GM21619 (cell line): ENCODE measurements around the gene SPINT1.

ENCODE experiments used
- ATAC-seq: cut with Tn5 transposase; IDR thresholded peaks from one replicate; pipeline ENCODE4 v1.9.1; 2021; ENCODE audit not compliant: unreplicated experiment

Gene SPINT1

GRCh38 chr15:40828447-40829036, 15.3 kb upstream of the SPINT1 start, which contains the start of gene PPP1R14D:
TSS of gene PPP1R14D (minus strand) at chr15:40828708. CDS start at chr15:40828641, 67 bp downstream.
- ATAC-seq, result no peak

- ATAC-seq, result no peak
These were observed 14.7 kb upstream of the SPINT1 start for GRCh38 chr15:40829115-40829514.

GRCh38 chr15:40830884-40831283, 13.0 kb upstream of the SPINT1 start:
- ATAC-seq, result no peak

GRCh38 chr15:40831861-40832260, 12.0 kb upstream of the SPINT1 start:
- ATAC-seq, result no peak

GRCh38 chr15:40832903-40833302, 10.9 kb upstream of the SPINT1 start:
- no peak for ATAC-seq

- ATAC-seq, result no peak
These were observed 7.8 kb upstream of the SPINT1 start for GRCh38 chr15:40836020-40836419.

GRCh38 chr15:40838756-40839155, 5.1 kb upstream of the SPINT1 start:
- ATAC-seq, result no peak

GRCh38 chr15:40841741-40842140, 2.1 kb upstream of the SPINT1 start:
- no peak for ATAC-seq

- no peak for ATAC-seq
These were observed 475 bp upstream of the SPINT1 start for GRCh38 chr15:40843261-40843884.

- no peak for ATAC-seq
These were observed 815 bp downstream of the SPINT1 start for GRCh38 chr15:40844696-40845030.

- ATAC-seq, result no peak
These were observed 1.2 kb downstream of the SPINT1 start for GRCh38 chr15:40845036-40845435.

- ATAC-seq, result no peak
These were observed 1.9 kb downstream of the SPINT1 start for GRCh38 chr15:40845511-40846284.

GRCh38 chr15:40846841-40847222, 3.0 kb downstream of the SPINT1 start:
- peak; percentile 9 for ATAC-seq

- peak; percentile 59 for ATAC-seq
These were observed 3.5 kb downstream of the SPINT1 start for GRCh38 chr15:40847223-40847961.

GRCh38 chr15:40850576-40851112, 6.8 kb downstream of the SPINT1 start:
- no peak for ATAC-seq

GRCh38 chr15:40852529-40852928, 8.7 kb downstream of the SPINT1 start:
- ATAC-seq, result no peak

- ATAC-seq, result no peak
These were observed 9.5 kb downstream of the SPINT1 start for GRCh38 chr15:40853241-40853890.

GRCh38 chr15:40854161-40854560, 10.3 kb downstream of the SPINT1 start:
- ATAC-seq, result no peak

- no peak for ATAC-seq
These were observed 11.9 kb downstream of the SPINT1 start for GRCh38 chr15:40855706-40856234.

- ATAC-seq, result no peak
These were observed 12.9 kb downstream of the SPINT1 start for GRCh38 chr15:40856746-40857145.
